SK-N-SH treated with all-trans-retinoic acid at 6 μM for 48 hours (cell line): ENCODE measurements around the gene RREB1.

Experiments used
- ATAC-seq: fragments of 200-7000 bp; cut with Tn5 transposase; 3 replicates; pipeline ENCODE4 v1.9.1; 2020; ENCODE audit warnings: mild to moderate bottlenecking, moderate library complexity
- ARNTL ChIP-seq: fragments of 450-650 bp; formaldehyde crosslinking; IDR thresholded peaks from 2 replicates; pipeline ENCODE4 v1.5.0; 2020; ENCODE audit warnings: low read depth, mild to moderate bottlenecking, moderate library complexity, borderline replicate concordance
- BACH2 ChIP-seq: fragments of 250-450 bp; sonication (Bioruptor Pico); IDR thresholded peaks from 2 replicates; pipeline ENCODE4 v1.9.0; 2021; ENCODE audit warnings: mild to moderate bottlenecking, borderline replicate concordance
- CSDC2 ChIP-seq: fragments of 250-450 bp; sonication (Bioruptor Pico); IDR thresholded peaks from 2 replicates; pipeline ENCODE4 v1.5.0; 2020; ENCODE audit warnings: mild to moderate bottlenecking, moderate library complexity
- ESRRG ChIP-seq: fragments of 250-450 bp; sonication (Bioruptor Pico); IDR thresholded peaks from 2 replicates; pipeline ENCODE4 v1.6.1; 2021; ENCODE audit warnings: mild to moderate bottlenecking
- GLIS3 ChIP-seq: fragments of 250-450 bp; sonication (Bioruptor Pico); IDR thresholded peaks from 2 replicates; pipeline ENCODE4 v1.5.0; 2020; ENCODE audit warnings: mild to moderate bottlenecking, moderate library complexity
- ISL1 ChIP-seq: fragments of 250-450 bp; sonication (Bioruptor Pico); IDR thresholded peaks from 2 replicates; pipeline ENCODE4 v2.1.2; 2022; ENCODE audit warnings: mild to moderate bottlenecking, moderate library complexity
- OSR1 ChIP-seq: fragments of 250-450 bp; sonication (Bioruptor Pico); IDR thresholded peaks from 2 replicates; pipeline ENCODE4 v1.8.0; 2022; ENCODE audit warnings: moderate library complexity, mild to moderate bottlenecking, inconsistent platforms
- PATZ1 ChIP-seq: fragments of 250-450 bp; sonication (Bioruptor Pico); IDR thresholded peaks from 2 replicates; pipeline ENCODE4 v1.8.0; 2020; ENCODE audit warnings: mild to moderate bottlenecking, moderate library complexity, borderline replicate concordance
- POU6F1 ChIP-seq: fragments of 250-450 bp; sonication (Bioruptor Pico); IDR thresholded peaks from 2 replicates; pipeline ENCODE4 v1.8.0; 2021; ENCODE audit warnings: low read depth, mild to moderate bottlenecking, moderate library complexity, borderline replicate concordance
- PPARA ChIP-seq: fragments of 250-450 bp; sonication (Bioruptor Pico); IDR thresholded peaks from 2 replicates; pipeline ENCODE4 v1.5.0; 2020; ENCODE audit warnings: mild to moderate bottlenecking, borderline replicate concordance
- RARB ChIP-seq: fragments of 250-450 bp; sonication (Bioruptor Pico); IDR thresholded peaks from 2 replicates; pipeline ENCODE4 v1.8.0; 2021; ENCODE audit warnings: mild to moderate bottlenecking, moderate library complexity
- SNAI2 ChIP-seq: fragments of 250-450 bp; sonication (Bioruptor Pico); IDR thresholded peaks from 2 replicates; pipeline ENCODE4 v1.5.0; 2020; ENCODE audit warnings: mild to moderate bottlenecking, moderate library complexity
- TCF4 ChIP-seq: fragments of 250-450 bp; sonication (Bioruptor Pico); IDR thresholded peaks from 2 replicates; pipeline ENCODE4 v1.8.0; 2021; ENCODE audit warnings: mild to moderate bottlenecking, moderate library complexity, borderline replicate concordance
- TOX ChIP-seq: fragments of 250-450 bp; sonication (Bioruptor Pico); IDR thresholded peaks from 2 replicates; pipeline ENCODE4 v1.8.0; 2021; ENCODE audit warnings: mild to moderate bottlenecking, moderate library complexity, borderline replicate concordance
- ZC3H10 ChIP-seq: fragments of 250-450 bp; sonication (Bioruptor Pico); IDR thresholded peaks from 2 replicates; pipeline ENCODE4 v1.5.1; 2021; ENCODE audit warnings: mild to moderate bottlenecking, moderate library complexity
- ZFP3 ChIP-seq: fragments of 250-450 bp; sonication (Bioruptor Pico); IDR thresholded peaks from 2 replicates; pipeline ENCODE4 v1.5.0; 2020; ENCODE audit warnings: mild to moderate bottlenecking, moderate library complexity
- ZFP30 ChIP-seq: fragments of 450-650 bp; formaldehyde crosslinking; IDR thresholded peaks from 2 replicates; pipeline ENCODE4 v1.5.0; 2022; ENCODE audit warnings: mild to moderate bottlenecking, moderate library complexity
- ZNF70 ChIP-seq: fragments of 450-650 bp; formaldehyde crosslinking; IDR thresholded peaks from 2 replicates; pipeline ENCODE4 v1.5.0; 2020; ENCODE audit warnings: mild to moderate bottlenecking, moderate library complexity
- ZNF8 ChIP-seq: fragments of 450-650 bp; formaldehyde crosslinking; IDR thresholded peaks from 2 replicates; pipeline ENCODE4 v1.5.0; 2020; ENCODE audit warnings: mild to moderate bottlenecking, moderate library complexity
- TF ChIP-seq, protein P1 (sequence below): fragments of 250-450 bp; sonication (Bioruptor Pico); IDR thresholded peaks from 2 replicates; pipeline ENCODE4 v1.5.0; 2020; ENCODE audit warnings: mild to moderate bottlenecking, moderate library complexity
- TF ChIP-seq, protein P2 (sequence below): fragments of 250-450 bp; sonication (Bioruptor Pico); IDR thresholded peaks from 2 replicates; pipeline ENCODE4 v1.5.1; 2020; ENCODE audit warnings: low read depth, mild to moderate bottlenecking, moderate library complexity
- TF ChIP-seq, protein P3 (sequence below): fragments of 250-450 bp; sonication (Bioruptor Pico); IDR thresholded peaks from 2 replicates; pipeline ENCODE4 v1.5.1; 2021; ENCODE audit warnings: mild to moderate bottlenecking, moderate library complexity

RREB1 gene

DNA sequence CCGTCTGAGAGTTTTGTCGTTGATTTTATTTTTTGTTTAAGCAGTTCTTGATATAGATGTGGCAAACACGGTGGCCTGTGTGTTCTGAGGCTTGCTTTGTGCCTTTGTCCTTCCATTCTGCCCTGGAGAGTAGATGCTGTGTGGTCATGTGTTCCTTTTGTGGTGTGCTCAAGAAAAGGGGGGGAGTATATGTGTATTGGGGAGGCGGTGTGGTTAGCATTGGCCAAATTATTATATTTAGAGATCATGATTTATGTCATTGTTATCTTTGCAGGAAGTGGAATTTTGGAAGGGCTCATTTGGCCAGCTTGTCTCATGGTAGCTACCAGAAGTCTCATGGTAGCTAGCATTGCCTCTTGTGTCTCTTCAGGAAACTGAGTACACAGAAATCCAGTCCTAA lies 16.4 kb downstream of the RREB1 start:
- ATAC-seq = no peak

DNA sequence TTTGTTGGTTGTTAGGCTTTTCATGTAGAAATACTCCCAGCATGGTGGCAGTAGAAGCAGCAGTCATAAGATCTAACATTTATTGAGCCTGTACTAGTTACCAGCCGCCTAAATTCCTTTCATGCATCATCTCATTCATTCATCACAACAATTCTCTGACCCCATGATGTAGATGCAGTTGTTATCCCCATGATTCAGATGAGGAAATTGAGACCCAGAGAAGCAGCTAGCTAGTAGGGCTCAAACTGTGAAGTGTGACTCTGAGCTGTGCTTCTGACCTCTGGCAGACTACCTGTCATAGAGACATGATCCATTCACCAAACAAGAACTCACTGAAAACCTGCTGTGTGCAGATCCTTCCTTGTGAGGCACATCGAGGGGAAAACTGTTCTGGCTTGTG lies 16.9 kb downstream of the RREB1 start:
- ATAC-seq = no peak
- no peak for TF ChIP-seq PATZ1 (CRISPR knock-in tag)
- no peak for TF ChIP-seq ZNF70 (CRISPR knock-in tag)
- TF ChIP-seq PPARA (CRISPR knock-in tag) = no peak
- TF ChIP-seq, protein P1, sequence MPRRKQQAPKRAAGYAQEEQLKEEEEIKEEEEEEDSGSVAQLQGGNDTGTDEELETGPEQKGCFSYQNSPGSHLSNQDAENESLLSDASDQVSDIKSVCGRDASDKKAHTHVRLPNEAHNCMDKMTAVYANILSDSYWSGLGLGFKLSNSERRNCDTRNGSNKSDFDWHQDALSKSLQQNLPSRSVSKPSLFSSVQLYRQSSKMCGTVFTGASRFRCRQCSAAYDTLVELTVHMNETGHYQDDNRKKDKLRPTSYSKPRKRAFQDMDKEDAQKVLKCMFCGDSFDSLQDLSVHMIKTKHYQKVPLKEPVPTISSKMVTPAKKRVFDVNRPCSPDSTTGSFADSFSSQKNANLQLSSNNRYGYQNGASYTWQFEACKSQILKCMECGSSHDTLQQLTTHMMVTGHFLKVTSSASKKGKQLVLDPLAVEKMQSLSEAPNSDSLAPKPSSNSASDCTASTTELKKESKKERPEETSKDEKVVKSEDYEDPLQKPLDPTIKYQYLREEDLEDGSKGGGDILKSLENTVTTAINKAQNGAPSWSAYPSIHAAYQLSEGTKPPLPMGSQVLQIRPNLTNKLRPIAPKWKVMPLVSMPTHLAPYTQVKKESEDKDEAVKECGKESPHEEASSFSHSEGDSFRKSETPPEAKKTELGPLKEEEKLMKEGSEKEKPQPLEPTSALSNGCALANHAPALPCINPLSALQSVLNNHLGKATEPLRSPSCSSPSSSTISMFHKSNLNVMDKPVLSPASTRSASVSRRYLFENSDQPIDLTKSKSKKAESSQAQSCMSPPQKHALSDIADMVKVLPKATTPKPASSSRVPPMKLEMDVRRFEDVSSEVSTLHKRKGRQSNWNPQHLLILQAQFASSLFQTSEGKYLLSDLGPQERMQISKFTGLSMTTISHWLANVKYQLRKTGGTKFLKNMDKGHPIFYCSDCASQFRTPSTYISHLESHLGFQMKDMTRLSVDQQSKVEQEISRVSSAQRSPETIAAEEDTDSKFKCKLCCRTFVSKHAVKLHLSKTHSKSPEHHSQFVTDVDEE (CRISPR knock-in tag) = no peak
- no peak for TF ChIP-seq ZFP3 (CRISPR knock-in tag)
- no peak for TF ChIP-seq ZFP30 (CRISPR knock-in tag)
- TF ChIP-seq, protein P2, sequence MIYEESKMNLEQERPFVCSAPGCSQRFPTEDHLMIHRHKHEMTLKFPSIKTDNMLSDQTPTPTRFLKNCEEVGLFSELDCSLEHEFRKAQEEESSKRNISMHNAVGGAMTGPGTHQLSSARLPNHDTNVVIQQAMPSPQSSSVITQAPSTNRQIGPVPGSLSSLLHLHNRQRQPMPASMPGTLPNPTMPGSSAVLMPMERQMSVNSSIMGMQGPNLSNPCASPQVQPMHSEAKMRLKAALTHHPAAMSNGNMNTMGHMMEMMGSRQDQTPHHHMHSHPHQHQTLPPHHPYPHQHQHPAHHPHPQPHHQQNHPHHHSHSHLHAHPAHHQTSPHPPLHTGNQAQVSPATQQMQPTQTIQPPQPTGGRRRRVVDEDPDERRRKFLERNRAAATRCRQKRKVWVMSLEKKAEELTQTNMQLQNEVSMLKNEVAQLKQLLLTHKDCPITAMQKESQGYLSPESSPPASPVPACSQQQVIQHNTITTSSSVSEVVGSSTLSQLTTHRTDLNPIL (CRISPR knock-in tag) = no peak
- TF ChIP-seq TCF4 (CRISPR knock-in tag) = no peak
- no peak for TF ChIP-seq OSR1 (CRISPR knock-in tag)
- TF ChIP-seq SNAI2 (CRISPR knock-in tag) = no peak
- TF ChIP-seq ARNTL = no peak
- no peak for TF ChIP-seq ISL1 (CRISPR knock-in tag)
- no peak for TF ChIP-seq TOX (CRISPR knock-in tag)
- TF ChIP-seq ESRRG (CRISPR knock-in tag) = no peak
- TF ChIP-seq POU6F1 = no peak
- TF ChIP-seq CSDC2 = no peak

More for the DNA sequence above, 16.4 kb downstream of the RREB1 start:
- TF ChIP-seq, protein P3, sequence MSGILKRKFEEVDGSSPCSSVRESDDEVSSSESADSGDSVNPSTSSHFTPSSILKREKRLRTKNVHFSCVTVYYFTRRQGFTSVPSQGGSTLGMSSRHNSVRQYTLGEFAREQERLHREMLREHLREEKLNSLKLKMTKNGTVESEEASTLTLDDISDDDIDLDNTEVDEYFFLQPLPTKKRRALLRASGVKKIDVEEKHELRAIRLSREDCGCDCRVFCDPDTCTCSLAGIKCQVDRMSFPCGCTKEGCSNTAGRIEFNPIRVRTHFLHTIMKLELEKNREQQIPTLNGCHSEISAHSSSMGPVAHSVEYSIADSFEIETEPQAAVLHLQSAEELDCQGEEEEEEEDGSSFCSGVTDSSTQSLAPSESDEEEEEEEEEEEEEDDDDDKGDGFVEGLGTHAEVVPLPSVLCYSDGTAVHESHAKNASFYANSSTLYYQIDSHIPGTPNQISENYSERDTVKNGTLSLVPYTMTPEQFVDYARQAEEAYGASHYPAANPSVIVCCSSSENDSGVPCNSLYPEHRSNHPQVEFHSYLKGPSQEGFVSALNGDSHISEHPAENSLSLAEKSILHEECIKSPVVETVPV = no peak
- no peak for TF ChIP-seq ZFP3 (CRISPR knock-in tag)
- no peak for TF ChIP-seq ISL1 (CRISPR knock-in tag)
- TF ChIP-seq OSR1 (CRISPR knock-in tag) = no peak
- TF ChIP-seq CSDC2 = no peak
- TF ChIP-seq, protein P1 (CRISPR knock-in tag) = no peak
- no peak for TF ChIP-seq SNAI2 (CRISPR knock-in tag)
- TF ChIP-seq BACH2 (CRISPR knock-in tag) = no peak
- no peak for TF ChIP-seq ZC3H10 (CRISPR knock-in tag)
- TF ChIP-seq ZNF70 (CRISPR knock-in tag) = no peak
- no peak for TF ChIP-seq PATZ1 (CRISPR knock-in tag)
- no peak for TF ChIP-seq ZNF8 (CRISPR knock-in tag)
- no peak for TF ChIP-seq RARB (CRISPR knock-in tag)
- TF ChIP-seq GLIS3 (CRISPR knock-in tag) = no peak
- TF ChIP-seq ZFP30 (CRISPR knock-in tag) = no peak
- TF ChIP-seq, all 23 proteins: peak for 0
